NCI-H2196 treated with DMSO at 0.1 percent for 48 hours (cell line): ENCODE results near the gene IFT43.

ENCODE experiments used
- DNase-seq: peaks from one replicate; lab custom pipeline; 2025; ENCODE audit not compliant: unreplicated experiment; lab: John Stamatoyannopoulos, UW

The IFT43 gene

GRCh38 chr14:75979648-75980565 is 5.7 kb upstream of the IFT43 start:
- no peak for DNase-seq

GRCh38 chr14:75980856-75981255 is 4.7 kb upstream of the IFT43 start:
- no peak for DNase-seq

- peak; percentile 71 for DNase-seq
These were observed 3.9 kb upstream of the IFT43 start, which contains the start of gene TGFB3 for GRCh38 chr14:75981426-75982265. Gene TGFB3 (minus strand): TSS chr14:75981995. CDS start chr14:75980893, 1,102 bp downstream.

- peak; percentile 68 for DNase-seq
These were observed 3.1 kb upstream of the IFT43 start for GRCh38 chr14:75982266-75983018.

GRCh38 chr14:75983019-75983358 is 2.6 kb upstream of the IFT43 start:
- no peak for DNase-seq

- peak; percentile 24 for DNase-seq
These were observed 889 bp upstream of the IFT43 start for GRCh38 chr14:75984674-75985073.

- DNase-seq = no peak
These were observed 839 bp downstream of the IFT43 start for GRCh38 chr14:75986439-75986765.

- no peak for DNase-seq
These were observed 1.8 kb downstream of the IFT43 start for GRCh38 chr14:75987201-75987970.

GRCh38 chr14:75989134-75989533 is 3.6 kb downstream of the IFT43 start:
- no peak for DNase-seq

GRCh38 chr14:75990297-75990696 is 4.7 kb downstream of the IFT43 start:
- DNase-seq = no peak

GRCh38 chr14:75991753-75992152 is 6.2 kb downstream of the IFT43 start:
- no peak for DNase-seq

- no peak for DNase-seq
These were observed 8.0 kb downstream of the IFT43 start for GRCh38 chr14:75993567-75994041.

GRCh38 chr14:75995372-75996041 is 9.9 kb downstream of the IFT43 start:
- no peak for DNase-seq

GRCh38 chr14:75996488-75996887 is 10.9 kb downstream of the IFT43 start:
- no peak for DNase-seq

GRCh38 chr14:75999511-76000190 is 14.1 kb downstream of the IFT43 start:
- no peak for DNase-seq

- no peak for DNase-seq
These were observed 16.8 kb downstream of the IFT43 start for GRCh38 chr14:76002383-76002782.

- DNase-seq = no peak
These were observed 20.7 kb downstream of the IFT43 start for GRCh38 chr14:76006253-76006652.

GRCh38 chr14:76007379-76007778 is 21.8 kb downstream of the IFT43 start:
- no peak for DNase-seq

GRCh38 chr14:76007852-76008251 is 22.3 kb downstream of the IFT43 start:
- DNase-seq = no peak
